ENCODE measurements around the gene TPGS1.

- TF ChIP-seq CTCF (IDR thresholded peaks at IDR 0.05) (no peak), POLR2A (IDR thresholded peaks at IDR 0.05) (no peak)
These were observed 31.5 kb downstream of the TPGS1 start for GRCh38 chr19:538641-539428.
